Neural cell (in vitro differentiated cells): ENCODE results near the gene CCNI2. TPM values are rescaled to one million over a fixed set of nuclear protein-coding genes. Genes with fewer than 3 reads are reported as not detected.

Experiments used
- H2AFZ ChIP-seq: fragments of 200-600, 300-800 bp; sonication (generic), shearing (Covaris generic); 2 replicates; pipeline ENCODE4 v1.6.0; 2014; ENCODE audit warnings: low read depth, mild to moderate bottlenecking, antibody characterized with exemption, low read length, moderate library complexity
- H3F3A ChIP-seq: fragments of 200-600 bp; shearing (Covaris generic); 2 replicates; pipeline ENCODE4 v1.6.1; 2016; ENCODE audit warnings: mild to moderate bottlenecking, moderate library complexity, mixed read lengths, antibody characterized with exemption, low read length; ENCODE audit not compliant: insufficient read depth, poor library complexity, severe bottlenecking
- H3K27ac ChIP-seq: fragments of 200-600, 300-800 bp; sonication (generic), shearing (Covaris generic); 2 replicates; pipeline ENCODE4 v1.5.1; 2014; ENCODE audit warnings: mild to moderate bottlenecking, low read length, moderate library complexity
- H3K27me3 ChIP-seq: fragments of 300-800, 200-600 bp; sonication (generic), shearing (Covaris generic); 2 replicates; pipeline ENCODE4 v1.6.0; 2014; ENCODE audit warnings: mild to moderate bottlenecking, low read depth, low read length, moderate library complexity; ENCODE audit not compliant: insufficient read depth
- H3K36me3 ChIP-seq: fragments of 300-800, 200-600 bp; sonication (generic), shearing (Covaris generic); 2 replicates; pipeline ENCODE4 v1.5.1; 2014; ENCODE audit warnings: mild to moderate bottlenecking, antibody characterized with exemption, low read length, moderate library complexity; ENCODE audit not compliant: insufficient read depth
- H3K4me2 ChIP-seq: fragments of 300-800, 200-600 bp; sonication (generic), shearing (Covaris generic); 2 replicates; pipeline ENCODE4 v1.6.0; 2014; ENCODE audit warnings: mild to moderate bottlenecking, low read length
- H3K4me3 ChIP-seq: fragments of 300-800, 200-600 bp; sonication (generic), shearing (Covaris generic); 2 replicates; pipeline ENCODE4 v1.5.1; 2014; ENCODE audit warnings: mild to moderate bottlenecking, low read length, moderate library complexity
- H3K79me2 ChIP-seq: fragments of 200-600 bp; shearing (Covaris generic); replicated peaks from 2 replicates; pipeline ENCODE4 v1.6.0; 2014; ENCODE audit warnings: mild to moderate bottlenecking, low read length, moderate library complexity; ENCODE audit not compliant: insufficient read depth
- H3K9ac ChIP-seq: fragments of 300-800, 200-600 bp; sonication (generic), shearing (Covaris generic); 2 replicates; pipeline ENCODE4 v1.6.1; 2016; ENCODE audit warnings: mild to moderate bottlenecking, low read length, mixed read lengths
- H3K9me2 ChIP-seq: fragments of 200-600 bp; shearing (Covaris generic); 2 replicates; pipeline ENCODE4 v1.6.1; 2016; ENCODE audit warnings: mild to moderate bottlenecking, low read length, mixed read lengths; ENCODE audit not compliant: insufficient read depth
- H3K9me3 ChIP-seq: fragments of 200-600, 300-800 bp; sonication (generic), shearing (Covaris generic); 2 replicates; pipeline ENCODE4 v1.6.1; 2016; ENCODE audit warnings: mild to moderate bottlenecking, mixed run types, low read length, moderate library complexity, mixed read lengths
- H4K20me1 ChIP-seq: fragments of 200-600 bp; shearing (Covaris generic); 2 replicates; pipeline ENCODE4 v1.6.1; 2016; ENCODE audit warnings: mild to moderate bottlenecking, mixed run types; ENCODE audit not compliant: insufficient read depth
- CTCF ChIP-seq: fragments of 450-650 bp; IDR thresholded peaks from 2 replicates; pipeline ENCODE4 v1.5.1; 2014; ENCODE audit warnings: antibody characterized with exemption, mild to moderate bottlenecking, moderate library complexity; ENCODE audit not compliant: poor library complexity, severe bottlenecking
- EP300 ChIP-seq: fragments of 450-650 bp; conservative IDR thresholded peaks from 2 replicates; pipeline ENCODE4 v1.6.1; 2014; ENCODE audit warnings: antibody characterized with exemption, mild to moderate bottlenecking, moderate library complexity; ENCODE audit not compliant: poor library complexity, severe bottlenecking
- EZH2 ChIP-seq: fragments of 200-600, 300-800 bp; shearing (Covaris generic), sonication (generic); IDR thresholded peaks from 2 replicates; pipeline ENCODE4 v1.6.1; 2014; ENCODE audit warnings: antibody characterized with exemption, low read length, borderline replicate concordance, mild to moderate bottlenecking; ENCODE audit not compliant: insufficient read depth, poor library complexity, severe bottlenecking
- MXI1 ChIP-seq: fragments of 450-650 bp; conservative IDR thresholded peaks from 2 replicates; pipeline ENCODE4 v1.6.1; 2014; ENCODE audit warnings: antibody characterized with exemption, mild to moderate bottlenecking; ENCODE audit not compliant: poor library complexity, severe bottlenecking
- POLR2AphosphoS5 ChIP-seq: IDR thresholded peaks from 2 replicates; pipeline ENCODE4 v1.6.1; 2012
- RAD21 ChIP-seq: fragments of 450-650 bp; conservative IDR thresholded peaks from 2 replicates; pipeline ENCODE4 v1.6.1; 2014; ENCODE audit warnings: antibody characterized with exemption, mild to moderate bottlenecking, moderate library complexity
- REST ChIP-seq: IDR thresholded peaks from 2 replicates; pipeline ENCODE4 v1.6.1; 2012; ENCODE audit warnings: borderline replicate concordance
- SMC3 ChIP-seq: fragments of 450-650 bp; conservative IDR thresholded peaks from 2 replicates; pipeline ENCODE4 v1.6.1; 2014; ENCODE audit warnings: antibody characterized with exemption, mild to moderate bottlenecking, moderate library complexity; ENCODE audit not compliant: poor library complexity
- TAF1 ChIP-seq: IDR thresholded peaks from 2 replicates; pipeline ENCODE4 v1.6.1; 2012; ENCODE audit warnings: low read depth
- polyA plus RNA-seq: library from polyadenylated mRNA; depleted of rRNA; stranded (reverse); fragments of >200 nt; gene quantifications from 2 replicates; pipeline ENCODE4 v1.2.3, GENCODE V29; 2014

Gene CCNI2
- polyA plus RNA-seq, 1 donor from 2014 or later = not detected

GRCh38 chr5:132785864-132786263 is 38.6 kb downstream of the CCNI2 start:
- Histone ChIP-seq H3K4me2 (no peak overlapping the region), H3K27ac (no peak overlapping the region), H3K9me3 (no peaks in the 10 kb centered on the region), H3K36me3 (no peaks in the 10 kb centered on the region), H3K4me3 (no peak overlapping the region), H3K27me3 (no peaks in the 10 kb centered on the region), H3K79me2 (no peaks in the 10 kb centered on the region), H2AFZ (no peak overlapping the region), H3F3A (no peaks in the 10 kb centered on the region), H3K9me2 (no peaks in the 10 kb centered on the region), H3K9ac (no peak overlapping the region), H4K20me1 (no peaks in the 10 kb centered on the region)
- TF ChIP-seq EP300 (no peak), RAD21 (no peak), POLR2AphosphoS5 (no peak), MXI1 (no peak), EZH2 (no peak), SMC3 (no peak)

- Histone ChIP-seq H3K9ac (no peak overlapping the region), H2AFZ (no peak overlapping the region), H3K27ac (no peak overlapping the region), H3K9me3 (no peaks in the 10 kb centered on the region), H3F3A (no peaks in the 10 kb centered on the region), H3K4me3 (no peak overlapping the region), H4K20me1 (no peaks in the 10 kb centered on the region), H3K27me3 (no peaks in the 10 kb centered on the region), H3K9me2 (no peaks in the 10 kb centered on the region), H3K4me2 (no peak overlapping the region), H3K79me2 (no peaks in the 10 kb centered on the region), H3K36me3 (no peaks in the 10 kb centered on the region)
- TF ChIP-seq POLR2AphosphoS5 (no peak), RAD21 (no peak), TAF1 (no peak), REST (no peak), MXI1 (no peak), EP300 (no peak), SMC3 (no peak), EZH2 (no peak), CTCF (no peak)
These were observed 39.9 kb downstream of the CCNI2 start for GRCh38 chr5:132787076-132787475.
